DMS114 treated with DMSO at 0.1 percent for 48 hours (cell line): ENCODE data around the gene WDR83.
"Not testable (repeated sequence)": the region's sequence is repeated elsewhere in the genome, so short reads cannot be mapped to it uniquely, and the experiment has no call there.

Source experiments
- DNase-seq: peaks from one replicate; lab custom pipeline; 2025; ENCODE audit not compliant: unreplicated experiment; lab: John Stamatoyannopoulos, UW

Gene WDR83

DNA sequence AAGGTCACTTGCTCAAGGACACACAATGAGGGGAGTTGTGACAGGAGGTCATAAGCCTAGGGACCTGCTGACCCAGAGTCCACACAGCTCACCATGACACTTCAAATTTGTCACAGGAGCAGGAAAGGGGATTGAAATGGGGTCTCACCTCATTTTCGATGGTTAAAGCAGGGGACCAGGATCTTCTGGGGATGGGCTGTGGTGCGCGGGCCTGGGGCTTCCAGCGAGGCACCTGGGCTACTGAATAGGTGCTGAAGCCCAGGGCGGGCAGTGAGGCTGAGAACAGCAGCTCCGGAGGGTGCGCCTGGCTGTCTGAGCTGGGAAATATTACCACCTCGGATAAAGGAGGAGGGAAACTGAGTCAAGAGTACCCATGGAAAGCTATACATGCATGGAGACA lies 11.1 kb upstream of the WDR83 start:
- no peak for DNase-seq

DNA sequence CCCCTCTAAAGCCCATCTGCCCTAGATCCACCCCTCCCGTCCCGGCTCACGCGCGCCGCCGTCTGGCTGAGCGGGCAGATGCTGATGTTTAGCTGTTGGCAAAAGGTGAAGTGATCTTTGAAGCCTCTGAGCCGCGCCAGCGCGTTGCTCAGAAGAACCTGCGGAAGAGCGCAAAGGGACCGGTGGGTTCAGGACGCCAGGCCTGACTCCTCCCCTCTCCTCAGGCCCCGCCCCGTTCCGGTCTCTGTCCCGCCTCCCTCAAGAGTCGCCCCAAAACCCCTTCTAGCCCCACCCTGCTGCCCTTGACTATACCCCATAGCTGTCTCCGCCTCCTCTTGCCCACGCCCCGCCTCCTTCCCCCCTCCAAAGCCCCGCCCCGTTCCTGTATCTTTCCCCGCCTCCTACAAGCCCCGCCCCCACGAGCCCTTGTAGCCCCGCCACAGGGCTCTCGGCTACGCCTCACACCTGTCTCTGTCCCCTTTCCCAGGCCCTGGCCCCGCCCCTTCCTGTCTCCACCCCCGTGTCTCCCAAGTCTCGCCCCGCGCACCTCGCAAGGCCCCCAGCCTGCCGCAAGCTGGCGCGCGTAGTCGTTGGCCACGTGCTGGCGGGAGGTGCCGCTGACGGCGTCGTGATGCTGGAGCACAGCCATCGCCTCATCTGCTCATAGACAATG lies 9.6 kb upstream of the WDR83 start:
- no peak for DNase-seq

GRCh38 chr19:12657966-12658365 lies 8.6 kb upstream of the WDR83 start:
- DNase-seq: no peak

GRCh38 chr19:12660980-12661379 lies 5.6 kb upstream of the WDR83 start:
- no peak for DNase-seq

GRCh38 chr19:12664406-12665280 lies 2.0 kb upstream of the WDR83 start:
- no peak for DNase-seq

- no peak for DNase-seq
These were observed 1.4 kb upstream of the WDR83 start for GRCh38 chr19:12665281-12665573.

DNA sequence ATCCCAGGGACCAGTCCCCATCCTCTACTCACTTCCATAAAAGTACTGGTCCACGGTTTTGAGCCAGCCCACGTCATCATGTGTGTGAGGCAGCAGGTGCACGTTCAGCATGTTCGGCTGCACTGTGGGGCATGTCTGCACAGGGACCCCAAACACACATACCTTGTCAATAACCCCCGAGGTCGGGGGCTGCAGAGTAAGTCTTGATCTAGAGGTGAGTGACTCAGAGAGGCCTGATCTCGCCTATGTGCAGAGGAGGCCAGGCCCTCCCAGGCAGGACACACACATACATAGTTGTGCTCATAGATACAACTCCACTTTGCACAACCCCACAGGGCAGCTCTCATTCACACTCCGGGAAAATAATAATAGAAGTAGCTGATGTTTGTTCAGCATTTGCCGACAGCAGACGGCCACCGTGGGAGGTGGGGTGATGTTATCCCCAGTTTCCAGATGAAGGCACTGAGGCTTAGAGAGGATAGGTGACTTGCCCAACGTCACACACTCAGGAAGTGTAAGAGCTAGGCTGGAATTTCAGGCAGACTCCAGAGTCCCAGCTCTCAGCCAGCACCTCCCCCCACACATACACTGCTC lies 839 bp upstream of the WDR83 start:
- no peak for DNase-seq

GRCh38 chr19:12667731-12668302 lies 1.2 kb downstream of the WDR83 start:
- no peak for DNase-seq

DNA sequence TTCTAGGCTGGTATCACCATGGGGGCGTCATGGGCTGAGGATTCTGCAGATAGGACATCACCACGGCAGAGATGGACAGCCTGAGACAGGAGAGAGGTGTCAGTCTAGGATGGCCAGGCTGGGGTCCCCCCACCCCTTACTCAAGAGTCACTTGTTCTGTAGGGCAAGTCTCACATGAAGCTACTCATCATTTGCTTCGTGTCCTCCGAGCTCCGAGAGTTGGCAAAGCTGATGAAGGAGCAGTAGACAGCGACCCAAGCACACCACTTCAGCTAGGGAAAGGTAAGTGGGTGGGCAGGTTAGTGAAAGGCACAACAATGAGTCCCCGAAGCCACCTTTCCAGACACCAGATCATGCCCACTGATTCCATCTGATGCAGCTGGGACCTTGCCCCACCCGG lies 1.7 kb downstream of the WDR83 start:
- DNase-seq: no peak

DNA sequence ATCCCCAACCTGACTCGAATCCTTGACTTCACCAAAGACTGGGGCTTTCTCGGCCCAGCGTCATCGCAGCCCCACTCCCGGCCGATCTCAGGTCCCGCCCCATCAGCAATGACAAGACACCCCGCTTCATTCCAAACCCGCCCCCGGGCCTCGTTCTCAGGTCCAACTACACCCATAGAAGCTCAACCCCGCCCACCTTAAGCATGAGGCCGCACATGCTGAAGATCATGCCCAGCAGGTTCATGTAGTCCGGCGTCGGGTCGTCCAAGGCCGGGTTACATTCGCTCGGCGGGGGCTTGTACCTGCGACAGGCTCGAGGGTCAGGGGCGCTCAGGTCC lies 2.3 kb downstream of the WDR83 start:
- DNase-seq: no peak

- peak; percentile 75 for DNase-seq
These were observed 2.9 kb downstream of the WDR83 start for GRCh38 chr19:12669270-12670158.

DNA sequence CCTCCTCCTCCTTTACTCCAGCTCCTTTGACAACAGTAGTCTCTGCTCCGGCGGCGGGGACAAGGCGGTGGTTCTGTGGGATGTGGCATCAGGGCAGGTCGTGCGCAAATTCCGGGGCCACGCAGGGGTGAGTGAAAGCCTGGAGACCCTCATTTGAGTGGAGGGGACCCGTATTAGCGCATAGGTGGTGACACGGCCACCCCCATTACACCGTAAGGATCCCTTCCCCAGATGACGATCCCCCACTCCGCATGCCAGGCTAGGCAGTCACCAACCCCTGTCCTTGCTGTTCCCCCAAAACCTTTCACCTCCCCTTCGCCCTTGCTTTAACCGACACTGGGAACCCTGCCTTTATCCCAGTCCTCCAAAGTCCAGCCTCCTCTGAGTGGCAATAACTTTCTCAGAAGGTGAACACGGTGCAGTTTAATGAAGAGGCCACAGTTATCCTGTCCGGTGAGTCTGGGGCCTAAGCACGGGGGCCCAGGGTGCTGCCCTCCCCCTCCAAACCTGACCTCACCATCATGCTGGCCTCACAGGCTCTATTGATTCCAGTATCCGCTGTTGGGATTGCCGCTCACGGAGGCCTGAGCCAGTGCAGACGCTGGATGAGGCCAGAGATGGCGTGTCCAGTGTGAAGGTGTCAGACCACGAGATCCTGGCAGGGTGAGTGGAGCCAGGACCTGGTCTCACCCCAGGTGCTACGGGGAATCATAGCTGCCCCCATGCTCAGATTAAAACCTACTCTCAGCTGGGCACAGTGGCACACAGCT lies 3.7 kb downstream of the WDR83 start:
- no peak for DNase-seq

DNA sequence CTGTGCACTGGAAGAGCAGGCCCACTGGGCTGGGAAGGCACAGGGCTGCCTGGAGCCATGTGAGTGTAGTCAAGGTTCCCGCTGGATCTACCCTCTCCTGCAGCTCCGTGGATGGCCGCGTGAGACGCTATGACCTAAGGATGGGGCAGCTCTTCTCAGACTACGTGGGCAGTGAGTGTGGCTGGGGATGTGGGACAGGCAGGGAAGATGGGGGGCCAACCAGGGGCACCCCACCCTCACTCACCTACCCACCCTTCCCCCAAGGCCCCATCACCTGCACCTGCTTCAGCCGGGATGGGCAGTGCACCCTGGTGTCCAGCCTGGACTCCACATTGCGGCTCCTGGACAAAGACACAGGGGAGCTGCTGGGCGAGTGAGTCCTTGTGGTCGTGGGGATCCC lies 6.1 kb downstream of the WDR83 start:
- DNase-seq: no peak

DNA sequence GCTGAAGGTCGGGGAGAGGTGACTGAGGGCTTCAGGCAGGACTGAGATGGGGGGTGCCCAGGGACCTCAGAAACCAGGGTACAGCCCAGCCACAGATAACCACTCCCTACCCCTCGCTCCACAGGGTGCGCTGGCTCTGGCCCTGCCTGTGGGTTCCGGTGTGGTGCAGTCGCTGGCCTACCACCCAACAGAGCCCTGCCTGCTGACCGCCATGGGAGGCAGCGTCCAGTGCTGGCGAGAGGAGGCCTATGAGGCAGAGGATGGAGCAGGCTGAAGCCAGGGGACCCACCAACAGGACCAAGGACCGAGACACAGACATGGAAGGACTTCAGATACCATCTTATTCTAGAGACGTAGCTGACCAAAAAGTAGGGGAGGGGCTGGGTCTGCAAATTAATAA lies 8.8 kb downstream of the WDR83 start:
- no peak for DNase-seq

DNA sequence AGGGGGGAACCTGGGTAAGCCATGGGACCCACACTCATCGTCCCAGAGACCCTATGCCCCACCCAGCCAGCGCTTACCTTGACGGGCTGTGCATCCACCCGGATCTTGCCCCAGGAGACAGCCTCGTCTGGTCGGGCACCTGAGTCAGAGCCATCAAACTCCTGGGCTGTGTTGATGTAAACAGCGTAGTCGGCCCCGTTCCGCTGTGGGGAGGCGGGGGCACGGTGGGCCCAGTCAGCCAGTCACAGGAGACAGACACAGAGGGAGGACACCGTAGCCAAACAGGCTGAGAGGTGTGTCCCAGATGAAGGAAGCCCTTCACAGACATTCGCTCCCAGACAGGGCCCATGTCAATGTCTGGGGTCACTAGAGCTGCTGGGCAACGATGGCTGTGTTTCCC lies 9.3 kb downstream of the WDR83 start:
- no peak for DNase-seq

DNA sequence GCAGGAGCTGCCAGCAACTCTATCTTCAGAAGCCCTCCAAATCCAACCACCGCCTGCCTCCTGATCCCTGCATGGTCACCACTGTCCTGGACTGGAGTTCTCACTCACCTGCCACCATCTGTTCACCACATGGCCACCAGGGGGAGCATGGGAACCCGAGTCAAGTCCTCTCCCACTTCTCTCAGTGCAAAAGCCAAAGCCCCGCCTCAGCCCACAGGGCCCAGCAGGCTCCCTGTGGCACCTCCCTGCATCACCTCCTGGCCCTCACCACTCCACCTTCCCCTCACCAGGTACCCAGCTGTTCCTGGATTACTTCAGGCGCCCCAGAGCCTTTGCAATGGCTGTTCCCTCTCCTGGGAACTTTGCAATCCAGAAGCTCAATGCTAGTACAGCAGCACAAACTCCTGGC lies 9.8 kb downstream of the WDR83 start:
- DNase-seq: peak; percentile 23

DNA sequence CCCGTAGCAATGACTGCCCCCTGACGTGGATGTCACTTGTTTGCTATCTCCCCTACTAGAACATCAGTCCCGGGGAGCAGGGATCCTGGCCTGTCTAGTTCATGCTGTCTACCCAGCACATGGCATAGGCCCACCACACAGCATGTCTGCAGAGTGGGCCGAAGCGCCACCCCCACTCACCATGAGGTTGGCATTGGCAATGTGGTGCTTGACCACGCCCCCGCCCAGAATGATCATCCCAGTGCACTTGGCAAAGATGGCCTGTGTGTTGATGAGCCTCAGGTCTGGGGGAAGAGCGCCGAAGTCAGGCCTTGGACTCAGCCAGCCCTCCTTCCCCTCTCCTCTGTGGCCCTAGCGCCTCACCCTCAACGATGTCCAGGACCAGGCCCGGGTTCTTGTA lies 10.3 kb downstream of the WDR83 start:
- DNase-seq: no peak

DNA sequence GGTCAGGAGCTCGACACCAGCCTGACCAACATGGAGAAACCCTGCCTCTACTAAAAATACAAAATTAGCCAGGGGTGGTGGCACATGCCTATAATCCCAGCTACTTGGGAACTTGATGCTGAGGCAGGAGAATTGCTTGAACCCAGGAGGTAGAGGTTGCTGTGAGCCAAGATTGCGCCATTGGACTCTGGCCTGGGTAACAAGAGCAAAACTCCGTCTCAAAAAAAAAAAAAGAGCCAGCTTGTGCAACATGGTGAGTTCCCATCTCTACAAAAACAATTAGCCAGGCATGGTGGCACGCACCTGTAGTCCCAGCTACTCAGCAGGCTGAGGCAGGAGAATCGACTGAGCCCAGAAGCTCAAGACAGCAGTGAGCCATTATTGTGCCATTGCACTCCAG lies 11.4 kb downstream of the WDR83 start:
- not testable (repeated sequence) for DNase-seq

- no peak for DNase-seq
These were observed 13.4 kb downstream of the WDR83 start for GRCh38 chr19:12680034-12680433.
